Naive B cell (primary cell): ENCODE results near the gene HGS. TPM values are rescaled to one million over a fixed set of nuclear protein-coding genes. Genes with fewer than 3 reads are reported as not detected.

Experiments
- ATAC-seq, 2 donors: fragments of 150-1000 bp; cut with Tn5 transposase; 2 replicates each; pipeline ENCODE4 v1.10.0; 2021; ENCODE audit warnings: low read depth in 2 of 2, mild to moderate bottlenecking in 2 of 2, moderate library complexity in 2 of 2
- DNase-seq: peaks from one replicate; pipeline ENCODE4 v3.0.0; 2022
- H3K27ac Mint-ChIP-seq, 6 donors: one replicate each; pipeline ENCODE4 v1.8.0; 2020 to 2022; ENCODE audit warnings: mild to moderate bottlenecking in 6 of 6, mixed read lengths in 6 of 6, moderate library complexity in 5 of 6, inconsistent platforms in 2 of 6
- H3K27me3 Mint-ChIP-seq, 3 donors: one replicate each; pipeline ENCODE4 v1.8.0; 2021 to 2022; ENCODE audit warnings: mixed read lengths in 3 of 3, mild to moderate bottlenecking in 1 of 3
- H3K36me3 Mint-ChIP-seq, 2 donors: one replicate each; pipeline ENCODE4 v1.8.0; 2020 to 2022; ENCODE audit warnings: mixed read lengths in 2 of 2, inconsistent platforms in 1 of 2, mild to moderate bottlenecking in 1 of 2
- H3K4me1 Mint-ChIP-seq, 3 donors: one replicate each; pipeline ENCODE4 v1.8.0; 2020 to 2022; ENCODE audit warnings: mixed read lengths in 3 of 3, inconsistent platforms in 1 of 3, mild to moderate bottlenecking in 1 of 3, moderate library complexity in 1 of 3
- H3K4me3 Mint-ChIP-seq, 8 donors: one replicate each; pipeline ENCODE4 v1.8.0; 2020 to 2022; ENCODE audit warnings: mild to moderate bottlenecking in 8 of 8, mixed read lengths in 8 of 8, moderate library complexity in 8 of 8, inconsistent platforms in 2 of 8
- H3K9me3 Mint-ChIP-seq, 7 donors: one replicate each; pipeline ENCODE4 v1.8.0; 2020 to 2022; ENCODE audit warnings: mixed read lengths in 7 of 7, mild to moderate bottlenecking in 5 of 7, inconsistent platforms in 2 of 7, moderate library complexity in 1 of 7
- polyA plus RNA-seq, 6 donors: library from polyadenylated mRNA; unstranded; fragments of 300-500 nt; fragmentation: Illumina TruSeq; gene quantifications; one replicate each; pipeline ENCODE4 v1.2.3, GENCODE V29; 2021; ENCODE audit warnings: low read depth in 6 of 6

HGS gene
- polyA plus RNA-seq, 6 donors from 2014 or later, result 11.3 to 47.6 (median 21.7) TPM

DNA sequence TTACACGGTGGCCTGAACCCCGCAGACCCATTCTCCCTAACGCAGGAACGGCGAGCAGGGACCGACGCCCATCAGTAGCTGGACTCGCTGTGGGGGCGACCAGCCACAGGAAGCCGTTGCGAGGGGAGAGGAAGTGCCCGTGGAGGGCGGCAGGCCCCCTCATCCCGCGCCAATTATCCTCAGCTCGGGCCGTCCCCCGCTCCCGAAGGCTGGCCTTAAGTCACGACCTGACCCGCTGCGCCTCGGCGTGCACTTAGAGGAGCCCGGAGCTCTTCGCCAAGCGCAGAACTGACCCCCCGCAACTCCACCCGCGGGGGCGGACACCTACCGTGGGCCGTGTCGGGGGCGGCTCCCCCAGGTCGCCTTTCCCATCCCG lies 615 bp upstream of the HGS start:
- DNase-seq (no peak), ATAC-seq (peak; percentile 10 to 11)
- Mint-ChIP-seq H3K27me3 (no peaks in the 10 kb centered on the region), H3K4me1 (peaks cover 31 to 49% (median 31%) of the 10 kb centered on the region in 3 donors), H3K9me3 (no peaks in the 10 kb centered on the region), H3K27ac (peak overlapping the region in 3 of 6 donors; percentile 44 to 92 (median 92)), H3K36me3 (peaks cover 0 to 7% of the 10 kb centered on the region in 2 donors), H3K4me3 (peak overlapping the region; percentile 90 to 99 (median 97))

DNA sequence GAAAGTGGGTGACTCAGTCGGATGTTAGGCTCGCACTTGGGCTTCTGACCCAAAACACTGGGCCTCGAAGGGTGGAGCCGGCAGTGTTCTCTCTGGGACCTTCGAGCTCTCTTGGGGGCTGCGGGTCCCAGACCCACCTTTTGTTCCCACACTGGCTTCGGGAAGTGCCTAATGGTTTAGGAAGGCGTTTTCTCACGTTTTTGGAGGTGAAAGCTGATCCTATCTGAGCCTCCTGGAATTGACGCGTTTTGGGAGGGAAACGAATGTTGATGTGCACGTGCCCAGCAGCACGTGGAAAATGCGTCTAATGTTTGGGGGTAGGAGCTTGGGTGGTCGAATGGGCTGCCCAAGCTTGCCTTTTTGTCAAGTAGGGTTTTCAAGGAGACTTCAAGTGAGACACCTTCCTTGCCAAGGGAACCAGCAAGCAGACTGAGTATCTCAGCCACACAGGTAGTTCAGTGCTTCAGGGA lies 666 bp downstream of the HGS start:
- H3K27ac Mint-ChIP-seq, result peak overlapping the region in 5 of 6 donors; percentile 47 to 92 (median 80)
- ATAC-seq, result no peak
- no peak for DNase-seq
- H3K36me3 Mint-ChIP-seq, result peaks cover 0 to 7% of the 10 kb centered on the region in 2 donors
- no peaks in the 10 kb centered on the region for H3K9me3 Mint-ChIP-seq
- H3K4me1 Mint-ChIP-seq, result peaks cover 37 to 50% (median 39%) of the 10 kb centered on the region in 3 donors
- no peaks in the 10 kb centered on the region for H3K27me3 Mint-ChIP-seq
- peak overlapping the region; percentile 82 to 99 (median 90) for H3K4me3 Mint-ChIP-seq

DNA sequence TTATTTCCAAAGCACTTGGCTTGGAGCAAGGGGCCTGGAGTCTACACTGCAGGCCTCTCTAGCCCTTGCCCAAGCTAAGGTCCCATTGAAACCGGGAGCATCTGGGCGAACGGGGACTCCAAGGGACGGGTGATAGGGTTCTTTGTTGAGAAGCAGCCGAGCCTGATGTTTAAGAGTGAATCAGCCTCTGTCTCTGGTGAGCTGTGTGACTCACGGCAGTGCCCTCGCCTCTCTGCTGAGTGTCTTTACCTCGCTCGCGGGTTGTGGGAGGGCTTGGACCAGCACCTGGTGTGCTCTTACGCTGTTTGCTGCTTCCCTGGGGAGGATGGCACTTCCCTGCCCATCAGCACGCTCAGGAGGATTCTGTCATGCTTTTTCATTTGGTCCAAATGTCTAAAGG lies 1.3 kb downstream of the HGS start:
- no peak for DNase-seq
- Mint-ChIP-seq H3K9me3 (no peaks in the 10 kb centered on the region), H3K36me3 (peaks cover 0 to 7% of the 10 kb centered on the region in 2 donors), H3K27ac (peak overlapping the region in 2 of 6 donors; percentile 80 to 86), H3K27me3 (no peaks in the 10 kb centered on the region), H3K4me1 (peaks cover 43 to 57% (median 43%) of the 10 kb centered on the region in 3 donors), H3K4me3 (peak overlapping the region; percentile 82 to 99 (median 90))
- no peak for ATAC-seq

DNA sequence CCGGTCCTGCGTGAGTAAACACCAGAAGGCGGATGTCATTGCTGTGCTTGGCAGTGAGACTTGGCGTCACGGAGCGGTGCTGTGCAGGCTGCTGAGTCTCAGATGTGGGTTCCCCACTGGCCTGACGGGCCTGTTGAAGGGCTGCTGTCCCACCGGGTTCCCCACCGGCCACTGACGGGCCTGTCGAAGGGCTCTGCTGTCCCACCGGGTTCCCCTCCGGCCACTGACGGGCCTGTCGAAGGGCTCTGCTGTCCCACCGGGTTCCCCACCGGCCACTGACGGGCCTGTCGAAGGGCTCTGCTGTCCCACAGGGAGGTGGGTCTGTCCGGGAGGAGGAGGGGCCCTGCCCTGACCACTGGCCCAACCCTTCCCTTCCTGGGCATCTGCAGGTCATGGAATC lies 2.8 kb downstream of the HGS start:
- Mint-ChIP-seq H3K27ac (no peak overlapping the region), H3K4me3 (no peak overlapping the region), H3K9me3 (no peaks in the 10 kb centered on the region), H3K36me3 (peaks cover 0 to 7% of the 10 kb centered on the region in 2 donors), H3K27me3 (no peaks in the 10 kb centered on the region), H3K4me1 (peaks cover 43 to 48% (median 48%) of the 10 kb centered on the region in 3 donors)
- ATAC-seq (no peak), DNase-seq (no peak)

DNA sequence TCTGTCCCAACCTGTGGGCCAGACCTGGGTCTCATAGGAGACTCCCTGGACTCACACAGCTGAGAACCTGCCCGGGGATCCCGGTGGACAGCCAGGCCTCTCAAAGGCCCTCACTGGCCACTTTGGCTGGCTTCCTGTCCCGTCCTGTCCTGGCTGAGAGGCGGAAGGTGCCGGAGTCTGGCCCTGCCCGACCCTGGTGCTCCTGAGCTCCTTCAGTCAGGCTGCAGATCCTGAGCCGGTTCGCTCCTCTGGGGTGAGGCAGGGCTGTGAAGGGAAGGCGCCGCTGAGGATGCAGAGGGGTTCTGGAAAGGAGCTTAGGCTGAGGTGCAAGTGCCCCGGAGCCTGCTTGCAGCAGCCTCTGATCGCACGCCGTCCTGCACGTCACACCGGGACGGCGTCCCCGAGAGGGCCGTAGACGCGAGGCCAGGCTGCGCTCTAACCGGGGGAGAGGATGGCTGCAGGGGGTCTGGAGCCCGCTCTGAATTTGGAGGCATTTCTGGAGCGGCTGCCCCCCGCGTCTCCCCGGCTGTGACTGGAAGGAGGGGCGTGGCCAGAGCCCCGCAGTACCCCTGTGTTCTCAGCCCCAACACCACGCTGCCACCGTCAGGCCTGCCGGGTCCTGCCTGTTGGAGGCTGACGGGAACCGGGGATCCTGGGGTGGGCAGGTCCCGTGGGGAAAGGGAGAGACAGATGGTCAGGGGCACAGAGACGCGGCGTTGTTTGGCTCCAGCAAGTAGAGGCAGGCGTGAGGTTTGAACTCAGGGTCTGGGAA lies 4.1 kb downstream of the HGS start:
- no peak for DNase-seq
- H3K27ac Mint-ChIP-seq, result peak overlapping the region in 1 of 6 donors; percentile 51

DNA sequence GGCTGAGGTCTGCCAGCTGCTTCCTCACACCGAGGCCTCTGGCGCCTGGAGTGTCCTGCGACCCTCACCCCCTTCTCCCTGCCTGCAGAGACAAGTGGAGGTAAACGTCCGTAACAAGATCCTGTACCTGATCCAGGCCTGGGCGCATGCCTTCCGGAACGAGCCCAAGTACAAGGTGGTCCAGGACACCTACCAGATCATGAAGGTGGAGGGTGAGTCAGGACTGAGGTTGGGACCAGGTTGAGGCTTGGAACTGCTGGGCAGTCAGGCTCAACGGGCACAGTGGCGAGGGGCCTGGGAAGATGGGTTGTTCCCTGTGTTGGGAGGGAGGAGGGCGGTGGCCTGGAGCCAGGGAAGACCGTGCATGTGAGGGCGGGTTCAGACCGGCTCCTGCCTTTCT lies 4.8 kb downstream of the HGS start:
- no peak for ATAC-seq
- peaks cover 0 to 4% of the 10 kb centered on the region in 2 donors for H3K36me3 Mint-ChIP-seq

More for the DNA sequence above, 4.1 kb downstream of the HGS start:
- no peaks in the 10 kb centered on the region for H3K9me3 Mint-ChIP-seq
- peaks cover 0 to 7% of the 10 kb centered on the region in 2 donors for H3K36me3 Mint-ChIP-seq
- H3K4me3 Mint-ChIP-seq, result peak overlapping the region in 1 of 8 donors; percentile 41
- H3K27me3 Mint-ChIP-seq, result no peaks in the 10 kb centered on the region
- H3K4me1 Mint-ChIP-seq, result peaks cover 39 to 41% (median 39%) of the 10 kb centered on the region in 3 donors
- ATAC-seq, result no peak

DNA sequence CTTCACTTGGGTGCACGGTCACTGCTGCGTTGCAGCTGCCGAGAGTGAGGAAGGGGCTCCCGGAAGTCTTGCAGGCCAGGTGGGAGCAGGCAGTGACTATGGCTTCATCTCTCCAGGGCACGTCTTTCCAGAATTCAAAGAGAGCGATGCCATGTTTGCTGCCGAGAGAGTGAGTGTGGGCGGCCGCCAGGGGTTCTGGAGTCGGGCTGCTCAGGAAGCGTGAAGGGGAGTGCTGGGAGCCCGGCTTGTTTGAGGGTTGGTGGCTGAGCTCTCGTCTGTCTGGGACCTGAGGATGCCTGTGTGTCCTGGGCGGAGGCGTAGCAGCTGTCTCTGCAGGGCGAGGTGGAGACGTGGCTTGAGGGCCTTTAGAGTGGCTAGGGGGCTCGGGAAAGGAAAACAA lies 6.3 kb downstream of the HGS start:
- H3K4me1 Mint-ChIP-seq, result peaks cover 26 to 33% (median 29%) of the 10 kb centered on the region in 3 donors
- DNase-seq (no peak), ATAC-seq (no peak)
- H3K9me3 Mint-ChIP-seq, result no peaks in the 10 kb centered on the region
- H3K4me3 Mint-ChIP-seq, result peak overlapping the region in 1 of 8 donors; percentile 70
- H3K27ac Mint-ChIP-seq, result peak overlapping the region in 1 of 6 donors; percentile 64
- H3K27me3 Mint-ChIP-seq, result no peaks in the 10 kb centered on the region
- no peaks in the 10 kb centered on the region for H3K36me3 Mint-ChIP-seq

More for the DNA sequence above, 4.8 kb downstream of the HGS start:
- Mint-ChIP-seq H3K27ac (no peak overlapping the region), H3K9me3 (no peaks in the 10 kb centered on the region), H3K4me1 (peaks cover 35 to 40% (median 38%) of the 10 kb centered on the region in 3 donors), H3K4me3 (no peak overlapping the region), H3K27me3 (no peaks in the 10 kb centered on the region)
- DNase-seq, result no peak

DNA sequence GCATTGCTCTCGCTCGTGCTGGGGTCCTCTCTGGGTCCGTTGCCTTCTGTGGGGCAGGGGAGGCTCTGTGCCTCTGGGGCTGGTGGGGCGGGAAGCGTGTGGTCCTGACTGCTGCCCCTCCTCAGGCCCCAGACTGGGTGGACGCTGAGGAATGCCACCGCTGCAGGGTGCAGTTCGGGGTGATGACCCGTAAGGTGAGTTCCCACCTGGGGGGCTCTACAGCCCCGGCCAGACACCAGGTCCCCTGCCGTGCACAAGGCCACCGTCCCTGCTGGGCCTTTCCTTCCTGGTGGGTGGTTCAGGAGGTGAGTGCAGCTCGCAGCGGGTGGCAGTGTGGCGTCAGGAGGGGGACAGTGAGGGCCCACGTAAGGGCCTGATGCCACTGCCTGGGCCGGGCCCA lies 6.7 kb downstream of the HGS start:
- H3K27ac Mint-ChIP-seq, result no peak overlapping the region
- no peak for ATAC-seq
- H3K4me3 Mint-ChIP-seq, result no peak overlapping the region
- DNase-seq, result no peak
- no peaks in the 10 kb centered on the region for H3K9me3 Mint-ChIP-seq
- no peaks in the 10 kb centered on the region for H3K27me3 Mint-ChIP-seq
- peaks cover 24 to 29% (median 26%) of the 10 kb centered on the region in 3 donors for H3K4me1 Mint-ChIP-seq
- H3K36me3 Mint-ChIP-seq, result no peaks in the 10 kb centered on the region

DNA sequence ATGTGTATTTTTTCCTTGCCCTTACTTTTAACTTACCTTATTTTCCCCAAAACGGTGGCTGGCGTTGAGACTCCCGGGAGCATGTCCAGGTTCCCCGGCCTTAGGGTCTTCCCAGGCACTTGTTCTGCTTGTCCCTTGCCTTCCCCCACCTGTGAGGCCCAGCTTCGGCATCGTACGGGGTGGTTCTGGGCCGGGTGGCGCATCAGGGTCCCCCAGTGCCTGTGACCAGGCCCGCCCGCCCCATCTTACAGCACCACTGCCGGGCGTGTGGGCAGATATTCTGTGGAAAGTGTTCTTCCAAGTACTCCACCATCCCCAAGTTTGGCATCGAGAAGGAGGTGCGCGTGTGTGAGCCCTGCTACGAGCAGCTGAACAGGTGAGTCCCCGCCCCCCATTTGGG lies 7.4 kb downstream of the HGS start:
- DNase-seq, result no peak
- no peaks in the 10 kb centered on the region for H3K9me3 Mint-ChIP-seq
- no peaks in the 10 kb centered on the region for H3K36me3 Mint-ChIP-seq
- H3K27ac Mint-ChIP-seq, result no peak overlapping the region
- no peak for ATAC-seq
- no peak overlapping the region for H3K4me3 Mint-ChIP-seq
- peaks cover 17 to 27% (median 25%) of the 10 kb centered on the region in 3 donors for H3K4me1 Mint-ChIP-seq
- no peaks in the 10 kb centered on the region for H3K27me3 Mint-ChIP-seq

DNA sequence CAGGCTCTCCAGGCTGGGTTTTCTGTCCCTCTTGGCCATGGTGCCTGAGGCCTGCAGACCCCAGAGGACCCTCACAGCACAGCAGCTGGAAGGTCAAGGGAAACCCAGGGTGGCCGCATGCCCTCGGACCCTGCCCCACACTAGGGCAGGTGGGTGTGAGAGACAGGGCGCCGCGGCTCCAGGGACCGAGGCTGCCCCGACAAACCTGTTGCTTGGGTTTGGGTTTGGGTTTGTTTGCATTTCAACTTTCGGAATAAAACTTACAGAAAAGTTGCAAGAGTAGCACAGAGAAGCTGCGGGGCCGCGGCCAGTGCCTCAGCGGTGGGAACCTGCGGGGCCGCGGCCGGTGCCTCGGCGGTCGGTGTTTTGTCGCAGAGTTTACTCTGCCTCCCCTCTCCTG lies 7.8 kb downstream of the HGS start:
- H3K36me3 Mint-ChIP-seq, result no peaks in the 10 kb centered on the region
- H3K27me3 Mint-ChIP-seq, result no peaks in the 10 kb centered on the region
- no peak overlapping the region for H3K27ac Mint-ChIP-seq
- DNase-seq (no peak), ATAC-seq (no peak)
- no peak overlapping the region for H3K4me3 Mint-ChIP-seq
- no peaks in the 10 kb centered on the region for H3K9me3 Mint-ChIP-seq
- H3K4me1 Mint-ChIP-seq, result peaks cover 15 to 27% (median 21%) of the 10 kb centered on the region in 3 donors

DNA sequence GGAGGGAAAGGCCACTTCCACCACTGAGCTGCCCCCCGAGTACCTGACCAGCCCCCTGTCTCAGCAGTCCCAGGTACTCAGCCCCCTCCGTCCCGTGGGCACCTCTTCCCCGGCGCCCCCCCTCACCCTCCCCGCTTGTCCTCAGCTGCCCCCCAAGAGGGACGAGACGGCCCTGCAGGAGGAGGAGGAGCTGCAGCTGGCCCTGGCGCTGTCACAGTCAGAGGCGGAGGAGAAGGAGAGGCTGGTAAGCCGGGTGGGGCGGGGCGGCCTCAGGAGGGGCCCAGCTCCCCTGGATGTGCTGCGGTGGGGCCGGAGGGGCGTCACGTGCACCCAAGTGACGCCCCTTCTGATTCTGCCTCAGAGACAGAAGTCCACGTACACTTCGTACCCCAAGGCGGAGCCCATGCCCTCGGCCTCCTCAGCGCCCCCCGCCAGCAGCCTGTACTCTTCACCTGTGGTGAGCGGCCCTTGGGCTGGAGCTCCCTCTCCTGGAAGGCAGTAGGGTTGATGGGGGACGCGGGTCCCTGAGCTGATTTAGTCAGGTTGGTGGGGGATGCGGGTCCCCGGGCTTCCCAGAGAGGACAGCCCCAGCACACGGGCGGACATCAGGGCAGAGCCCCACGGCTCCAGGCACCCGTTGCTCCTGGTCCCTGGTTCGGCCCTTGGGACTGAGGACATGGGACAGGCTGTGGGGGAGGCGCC lies 9.8 kb downstream of the HGS start:
- no peaks in the 10 kb centered on the region for H3K27me3 Mint-ChIP-seq
- DNase-seq (no peak), ATAC-seq (no peak)
- H3K36me3 Mint-ChIP-seq, result no peaks in the 10 kb centered on the region
- H3K9me3 Mint-ChIP-seq, result no peaks in the 10 kb centered on the region
- no peak overlapping the region for H3K4me3 Mint-ChIP-seq
- peaks cover 11 to 18% (median 12%) of the 10 kb centered on the region in 3 donors for H3K4me1 Mint-ChIP-seq
- no peak overlapping the region for H3K27ac Mint-ChIP-seq

DNA sequence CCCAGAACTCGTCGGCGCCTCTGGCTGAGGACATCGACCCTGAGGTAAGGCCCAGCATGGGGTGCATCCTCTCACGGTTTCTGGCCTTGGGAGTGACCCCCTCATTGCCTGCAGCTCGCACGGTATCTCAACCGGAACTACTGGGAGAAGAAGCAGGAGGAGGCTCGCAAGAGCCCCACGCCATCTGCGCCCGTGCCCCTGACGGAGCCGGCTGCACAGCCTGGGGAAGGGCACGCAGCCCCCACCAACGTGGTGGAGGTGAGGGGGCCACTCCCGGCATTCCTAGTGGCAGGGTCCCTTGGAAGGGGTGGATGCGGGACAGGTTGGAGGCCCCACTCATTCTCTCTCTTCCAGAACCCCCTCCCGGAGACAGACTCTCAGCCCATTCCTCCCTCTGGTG lies 11.0 kb downstream of the HGS start:
- Mint-ChIP-seq H3K27ac (peak overlapping the region in 1 of 6 donors; percentile 33), H3K4me1 (peaks cover 1 to 8% (median 6%) of the 10 kb centered on the region in 3 donors), H3K27me3 (no peaks in the 10 kb centered on the region), H3K9me3 (no peaks in the 10 kb centered on the region), H3K4me3 (peak overlapping the region in 1 of 8 donors; percentile 33), H3K36me3 (no peaks in the 10 kb centered on the region)
- DNase-seq (no peak), ATAC-seq (no peak)

DNA sequence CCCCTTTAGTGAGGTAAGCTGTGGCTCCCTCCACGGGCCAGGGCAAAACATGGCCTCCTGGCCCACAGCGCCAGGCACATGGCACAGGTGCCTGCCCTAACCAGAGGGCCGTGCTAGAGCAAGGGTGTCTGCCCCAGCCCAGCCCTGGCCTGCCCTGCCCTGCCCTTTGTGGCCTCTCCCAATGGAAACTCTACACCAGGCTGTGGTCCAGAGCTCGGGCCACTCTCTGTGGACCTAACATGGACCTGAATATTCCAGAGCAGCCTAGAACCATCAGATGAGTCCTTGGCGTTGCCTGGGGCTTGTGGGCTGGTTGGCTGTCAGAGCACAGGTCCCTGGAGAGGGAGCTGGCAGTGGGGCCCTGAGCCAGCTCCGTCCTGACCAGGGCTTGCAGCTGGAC lies 11.4 kb downstream of the HGS start:
- DNase-seq (no peak), ATAC-seq (no peak)
- Mint-ChIP-seq H3K4me3 (peak overlapping the region in 1 of 8 donors; percentile 33), H3K36me3 (no peaks in the 10 kb centered on the region), H3K27me3 (no peaks in the 10 kb centered on the region), H3K9me3 (no peaks in the 10 kb centered on the region), H3K4me1 (peaks cover under 1 to 5% (median 3%) of the 10 kb centered on the region in 3 donors), H3K27ac (peak overlapping the region in 2 of 6 donors; percentile 33 to 34)

DNA sequence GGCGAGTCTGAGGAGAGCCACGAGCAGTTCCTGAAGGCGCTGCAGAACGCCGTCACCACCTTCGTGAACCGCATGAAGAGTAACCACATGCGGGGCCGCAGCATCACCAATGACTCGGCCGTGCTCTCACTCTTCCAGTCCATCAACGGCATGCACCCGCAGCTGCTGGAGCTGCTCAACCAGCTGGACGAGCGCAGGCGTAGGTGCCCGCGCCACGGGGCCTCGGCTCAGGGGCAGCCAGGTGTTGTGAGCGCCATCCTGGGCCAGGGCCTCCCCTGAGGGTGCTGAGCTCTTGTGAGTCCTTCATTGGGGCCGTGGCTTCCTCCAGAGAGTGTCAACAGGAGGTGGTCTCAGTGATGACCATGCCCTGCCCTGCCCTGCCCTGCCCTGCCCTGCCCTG lies 12.0 kb downstream of the HGS start:
- Mint-ChIP-seq H3K36me3 (no peaks in the 10 kb centered on the region), H3K27me3 (no peaks in the 10 kb centered on the region), H3K4me3 (no peak overlapping the region), H3K9me3 (no peaks in the 10 kb centered on the region), H3K27ac (no peak overlapping the region), H3K4me1 (peaks cover 5% of the 10 kb centered on the region in 3 donors)
- DNase-seq, result no peak
- no peak for ATAC-seq
